SKM-1 (cell line): ENCODE results near the gene TSPO.
"Not testable (repeated sequence)": the region's sequence is repeated elsewhere in the genome, so short reads cannot be mapped to it uniquely, and the experiment has no call there.

Experiments used
- DNase-seq: peaks from one replicate; lab custom pipeline; 2025; ENCODE audit not compliant: unreplicated experiment; lab: John Stamatoyannopoulos, UW

Gene TSPO

GRCh38 chr22:43151251-43152002 lies at the start of gene TSPO:
Gene TSPO, plus strand, starts transcription at chr22:43151559. Its CDS starts 7,680 bp downstream, at chr22:43159239.
- DNase-seq, result no peak

DNA sequence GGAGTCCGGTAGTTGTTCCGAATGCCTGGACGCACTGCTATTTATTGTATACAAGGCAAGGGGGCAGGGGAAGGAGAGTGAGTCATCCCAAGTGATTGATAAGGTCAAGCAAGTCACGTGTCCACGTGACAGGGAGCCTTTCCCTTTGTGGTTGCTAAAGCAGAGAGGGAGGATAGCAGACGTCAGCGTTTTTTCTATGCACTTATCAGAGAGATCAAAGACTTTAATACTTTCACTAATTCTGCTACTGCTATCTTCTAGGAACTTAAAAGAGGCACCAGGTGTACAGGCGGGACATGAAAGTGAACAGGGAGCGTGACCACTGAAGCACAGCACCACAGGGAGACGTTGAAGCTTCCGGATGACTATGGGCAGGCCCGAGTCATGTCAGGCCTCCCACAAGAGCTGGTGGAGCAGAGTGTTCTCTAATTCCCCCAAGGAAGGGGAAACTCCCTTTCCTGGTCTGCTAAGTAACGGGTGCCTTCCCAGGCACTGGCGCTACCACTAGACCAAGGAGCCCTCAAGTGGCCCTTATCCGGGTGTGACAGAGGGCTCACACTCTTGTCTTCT lies 47.2 kb upstream of the TSPO start:
- DNase-seq, result not testable (repeated sequence)

DNA sequence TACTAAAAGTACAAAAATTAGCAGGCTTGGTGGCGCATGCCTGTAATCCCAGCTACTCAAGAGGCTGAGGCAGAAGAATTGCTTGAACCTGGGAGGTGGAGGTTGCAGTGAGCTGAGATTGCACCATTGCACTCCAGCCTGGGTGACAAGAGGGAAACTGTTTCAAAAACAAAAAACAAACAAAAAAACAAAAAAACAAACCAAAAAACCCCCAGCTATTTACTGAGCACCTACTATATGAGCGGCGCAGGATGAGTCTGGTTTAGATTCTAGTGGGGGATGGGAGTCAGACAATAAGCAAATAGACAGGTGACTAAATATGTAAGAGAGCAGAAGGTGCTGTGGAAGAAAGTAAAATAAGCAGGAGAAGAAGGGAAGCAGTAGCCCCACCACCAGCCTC lies 46.4 kb upstream of the TSPO start:
- DNase-seq, result not testable (repeated sequence)

DNA sequence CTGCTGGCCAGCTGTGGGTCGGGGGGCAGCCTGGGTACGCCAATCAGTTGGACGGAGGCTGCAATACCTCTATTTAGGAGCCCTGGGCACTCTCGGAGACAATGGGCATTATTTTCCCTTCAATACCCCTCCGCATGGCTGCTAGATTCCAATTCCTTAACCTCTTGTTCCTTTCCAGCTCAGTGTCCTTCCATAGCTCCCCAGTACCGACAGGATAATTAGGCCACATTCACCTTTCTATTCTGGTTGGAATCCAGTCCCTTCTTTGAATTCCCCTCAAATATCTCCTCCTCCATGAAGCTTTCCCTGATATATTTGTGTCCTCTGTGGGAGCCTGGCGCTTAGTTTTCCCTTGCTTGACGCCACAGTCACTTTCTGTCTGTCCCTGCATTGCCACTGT lies 45.1 kb upstream of the TSPO start:
- DNase-seq, result no peak

DNA sequence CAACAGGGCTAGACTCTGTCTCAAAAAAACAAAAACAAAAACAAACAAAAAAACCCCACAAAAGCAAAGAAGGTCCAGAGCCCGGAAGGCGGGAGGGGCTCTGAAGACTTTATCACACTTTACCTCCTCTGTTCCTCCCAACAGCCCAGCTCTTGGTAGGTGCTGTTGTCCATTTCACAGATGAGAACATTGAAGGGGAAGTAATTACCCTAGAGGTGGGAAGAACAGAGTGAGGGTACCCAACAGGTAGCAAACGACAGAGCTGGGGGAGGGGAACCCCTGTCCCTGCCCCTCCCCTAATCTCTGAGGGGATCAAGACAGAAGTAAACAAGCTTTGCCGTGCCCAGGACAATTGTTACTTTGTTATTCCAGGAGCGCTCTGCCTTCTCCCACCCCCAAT lies 41.8 kb upstream of the TSPO start:
- DNase-seq, result no peak

GRCh38 chr22:43109921-43110443 lies 41.4 kb upstream of the TSPO start:
- DNase-seq, result peak; percentile 77

DNA sequence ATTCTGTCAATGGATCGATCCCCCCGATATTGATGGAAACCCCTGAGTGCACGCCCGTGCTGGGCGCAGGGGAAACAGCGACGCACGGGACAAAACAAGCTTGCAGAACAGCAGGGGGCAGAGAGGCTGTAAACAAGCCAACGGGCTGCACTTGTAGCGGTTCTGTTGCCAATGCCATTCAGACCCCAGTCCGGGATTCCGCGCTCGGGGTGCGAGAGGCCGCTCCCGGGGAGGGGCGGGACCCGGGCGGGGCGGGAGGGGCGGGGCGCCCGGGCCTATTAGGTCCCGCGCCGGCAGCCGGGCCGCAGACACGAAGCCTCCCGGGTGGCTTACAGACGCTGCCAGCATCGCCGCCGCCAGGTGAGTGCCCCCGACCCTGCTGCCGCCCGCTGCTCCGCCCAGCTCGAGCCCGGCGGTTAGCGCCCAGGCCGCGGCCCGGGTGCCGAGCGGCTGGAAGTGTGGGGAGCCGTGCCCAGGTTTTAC lies 40.9 kb upstream of the TSPO start, which contains the start of gene BIK:
TSS of gene BIK (plus strand) at position 307 of the 483 bp plus-strand sequence. CDS start 13,273 bp downstream, outside the sequence.
- no peak for DNase-seq

GRCh38 chr22:43110927-43111623 lies 40.3 kb upstream of the TSPO start:
- no peak for DNase-seq

GRCh38 chr22:43113526-43114251 lies 37.7 kb upstream of the TSPO start:
- no peak for DNase-seq

DNA sequence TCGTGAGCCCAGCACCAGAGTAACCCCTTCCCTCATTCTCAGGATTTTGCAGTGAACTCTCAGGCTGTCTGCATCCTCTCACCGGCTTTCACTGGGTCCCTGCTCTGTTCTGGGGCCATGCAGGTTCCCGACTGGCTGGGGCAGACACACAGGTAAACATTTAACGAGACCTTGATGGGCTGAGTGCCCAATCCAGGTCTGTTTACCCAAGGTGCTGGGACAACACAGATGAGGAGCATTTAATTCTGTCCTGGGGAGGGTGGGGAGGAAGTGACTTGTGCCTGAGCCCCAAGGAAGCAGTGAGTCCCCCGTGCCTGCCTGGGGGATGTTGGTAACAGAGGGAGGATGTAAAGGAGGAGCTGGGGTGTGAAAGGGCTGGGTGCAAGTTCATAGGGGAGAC lies 36.4 kb upstream of the TSPO start:
- DNase-seq, result no peak

- DNase-seq, result no peak
Measured at GRCh38 chr22:43116932-43117331, 34.4 kb upstream of the TSPO start.

GRCh38 chr22:43118024-43118849 lies 33.1 kb upstream of the TSPO start:
- DNase-seq, result no peak

DNA sequence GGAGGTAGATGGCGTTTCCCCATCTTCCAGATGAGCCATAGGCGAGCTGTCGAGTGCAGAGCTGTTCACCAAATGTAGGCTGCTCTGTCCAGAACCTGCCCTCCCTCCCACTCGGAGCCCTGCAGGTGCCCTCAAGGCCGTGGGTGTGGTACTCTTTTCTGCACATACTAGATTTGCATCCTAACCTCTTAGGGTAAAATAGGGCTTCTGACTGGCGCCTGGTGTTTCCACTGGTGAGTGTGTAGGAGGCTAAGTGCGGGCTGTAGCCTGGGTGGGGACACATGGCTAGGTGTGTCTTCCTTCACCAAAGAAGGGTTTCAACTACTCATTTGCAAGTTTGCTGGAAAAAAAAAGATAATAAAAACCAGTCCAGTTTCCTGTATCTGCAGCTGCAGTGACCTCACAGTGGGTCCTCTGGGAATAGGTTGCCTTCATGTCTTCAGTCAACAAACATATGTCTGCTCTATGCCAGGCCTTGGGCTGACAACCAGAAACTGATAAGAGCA lies 32.4 kb upstream of the TSPO start:
- DNase-seq, result no peak

- no peak for DNase-seq
Measured at GRCh38 chr22:43126501-43127165, 24.7 kb upstream of the TSPO start.

DNA sequence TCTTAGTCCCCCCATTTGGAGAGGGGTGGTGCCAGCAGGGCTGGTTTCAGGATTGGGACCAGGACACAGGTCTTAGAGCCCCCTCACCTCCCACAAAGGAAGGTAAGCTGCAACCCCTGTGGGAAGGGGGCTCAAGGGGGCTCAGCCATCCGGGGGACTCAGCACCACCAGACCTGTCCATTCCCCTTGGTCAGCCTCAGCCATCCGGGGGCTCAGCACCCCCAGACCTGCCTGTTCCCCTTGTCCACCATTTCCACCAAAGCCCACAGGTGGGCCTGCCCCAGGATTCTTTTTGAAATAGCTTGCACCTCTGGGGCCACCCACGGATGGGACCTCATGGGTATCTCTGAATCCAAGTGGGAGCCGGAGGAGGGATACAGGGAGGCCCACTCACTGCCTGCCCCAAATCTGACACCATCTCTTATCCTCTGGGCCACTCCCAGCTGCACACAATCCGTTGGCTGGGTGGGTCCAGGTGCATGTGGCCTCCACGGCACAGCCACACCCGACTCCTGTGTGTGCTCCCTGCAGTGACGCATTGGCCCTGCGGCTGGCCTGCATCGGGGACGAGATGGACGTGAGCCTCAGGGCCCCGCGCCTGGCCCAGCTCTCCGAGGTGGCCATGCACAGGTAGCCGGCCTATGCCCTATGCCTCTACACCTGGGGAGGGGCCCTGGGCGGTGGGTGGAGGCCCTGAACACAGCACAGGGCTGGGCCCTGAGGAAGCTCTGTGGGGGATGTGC lies 24.0 kb upstream of the TSPO start:
- no peak for DNase-seq

DNA sequence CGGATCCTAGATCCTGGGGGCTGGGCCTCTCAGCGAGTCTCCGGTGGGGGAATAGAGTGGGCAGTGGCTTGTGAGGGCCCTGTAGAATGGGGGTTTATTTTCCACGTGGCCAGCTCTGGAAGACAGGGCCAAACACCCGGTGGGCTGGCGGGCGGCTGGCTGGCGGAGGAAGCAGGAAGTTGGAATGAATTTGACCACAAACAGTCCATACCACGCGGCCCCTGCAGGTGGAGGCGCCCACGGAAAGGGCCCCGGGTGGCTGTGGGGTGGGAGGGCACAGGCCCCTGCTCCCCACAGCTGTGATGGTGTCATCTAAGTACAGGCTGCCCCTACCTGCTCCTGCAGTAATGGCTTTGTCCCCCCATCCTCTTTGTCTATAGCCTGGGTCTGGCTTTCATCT lies 23.2 kb upstream of the TSPO start:
- no peak for DNase-seq

- no peak for DNase-seq
Measured at GRCh38 chr22:43128928-43129424, 22.4 kb upstream of the TSPO start.
